Stimulated activated naive CD8-positive, alpha-beta T cell treated with anti-CD3 and anti-CD28 coated beads, Interleukin-15, amount 100 ng/mL, for 72 hours (primary cell): ENCODE data around the gene KRT33A.
"Not testable (repeated sequence)": the region's sequence is repeated elsewhere in the genome, so short reads cannot be mapped to it uniquely, and the experiment has no call there.

ENCODE experiments used
- ATAC-seq: fragments of 150-1000 bp; cut with Tn5 transposase; 2 replicates; pipeline ENCODE4 v1.10.0; 2021; ENCODE audit warnings: mild to moderate bottlenecking, moderate library complexity
- DNase-seq, 2 donors: peaks; one replicate each; pipeline ENCODE4 v3.0.0; 2021 to 2022
- H3K27ac Mint-ChIP-seq, 2 donors: one replicate each; pipeline ENCODE4 v1.8.0; 2022; ENCODE audit warnings: mild to moderate bottlenecking in 2 of 2, mixed read lengths in 2 of 2, moderate library complexity in 2 of 2
- H3K27me3 Mint-ChIP-seq: one replicate; pipeline ENCODE4 v1.8.0; 2022; ENCODE audit warnings: mixed read lengths
- H3K4me1 Mint-ChIP-seq: one replicate; pipeline ENCODE4 v1.8.0; 2022; ENCODE audit warnings: mild to moderate bottlenecking, mixed read lengths
- H3K4me3 Mint-ChIP-seq, 2 donors: one replicate each; pipeline ENCODE4 v1.8.0; 2022; ENCODE audit warnings: mild to moderate bottlenecking in 2 of 2, mixed read lengths in 2 of 2, moderate library complexity in 1 of 2
- H3K9me3 Mint-ChIP-seq, 2 donors: one replicate each; pipeline ENCODE4 v1.8.0; 2022; ENCODE audit warnings: mixed read lengths in 2 of 2

The KRT33A gene

DNA sequence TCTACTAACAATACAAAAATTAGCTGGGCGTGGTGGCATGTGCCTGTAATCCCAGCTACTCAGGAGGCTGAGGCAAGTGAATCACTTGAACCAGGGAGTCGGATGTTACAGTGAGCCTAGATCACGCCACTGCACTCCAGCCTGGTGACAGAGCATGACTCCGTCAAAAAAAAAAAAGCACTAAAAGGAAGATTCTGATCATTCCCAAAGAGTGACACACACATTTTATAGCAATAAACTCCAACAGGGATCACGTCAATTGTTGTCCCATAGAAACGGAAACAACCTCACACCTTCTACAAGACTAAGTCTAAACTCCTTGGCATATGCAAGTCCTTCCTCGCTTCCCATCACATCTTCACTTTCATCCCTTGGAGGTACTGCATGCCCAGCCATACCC lies 29.5 kb upstream of the KRT33A start:
- not testable (repeated sequence) for H3K27ac Mint-ChIP-seq, H3K27me3 Mint-ChIP-seq, H3K4me1 Mint-ChIP-seq, H3K9me3 Mint-ChIP-seq, ATAC-seq, H3K4me3 Mint-ChIP-seq, DNase-seq

DNA sequence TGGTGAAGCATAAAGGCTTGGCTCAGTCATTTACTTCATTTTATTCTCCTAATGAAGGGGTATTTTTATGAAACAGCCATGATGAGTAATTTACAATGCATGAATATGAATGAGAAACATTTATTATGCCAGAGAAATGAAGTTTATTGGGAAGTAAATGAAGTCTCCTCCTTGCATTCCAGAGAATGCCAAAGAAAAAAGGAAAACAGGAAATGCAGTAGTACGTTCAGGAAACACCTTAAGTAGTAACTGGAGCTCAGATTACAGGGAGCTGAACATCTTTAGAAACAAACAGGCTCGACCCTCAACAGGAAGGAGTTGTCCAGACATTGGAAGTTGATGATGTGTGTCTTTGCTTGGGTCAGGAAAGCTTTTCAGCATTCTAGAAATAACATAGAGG lies 26.9 kb upstream of the KRT33A start:
- H3K9me3 Mint-ChIP-seq, result peaks cover 5 to 7% of the 10 kb centered on the region in 2 donors
- no peak overlapping the region for H3K27ac Mint-ChIP-seq
- ATAC-seq (no peak), DNase-seq (no peak)
- no peaks in the 10 kb centered on the region for H3K27me3 Mint-ChIP-seq
- no peak overlapping the region for H3K4me3 Mint-ChIP-seq
- H3K4me1 Mint-ChIP-seq, result peaks cover 5% of the 10 kb centered on the region

DNA sequence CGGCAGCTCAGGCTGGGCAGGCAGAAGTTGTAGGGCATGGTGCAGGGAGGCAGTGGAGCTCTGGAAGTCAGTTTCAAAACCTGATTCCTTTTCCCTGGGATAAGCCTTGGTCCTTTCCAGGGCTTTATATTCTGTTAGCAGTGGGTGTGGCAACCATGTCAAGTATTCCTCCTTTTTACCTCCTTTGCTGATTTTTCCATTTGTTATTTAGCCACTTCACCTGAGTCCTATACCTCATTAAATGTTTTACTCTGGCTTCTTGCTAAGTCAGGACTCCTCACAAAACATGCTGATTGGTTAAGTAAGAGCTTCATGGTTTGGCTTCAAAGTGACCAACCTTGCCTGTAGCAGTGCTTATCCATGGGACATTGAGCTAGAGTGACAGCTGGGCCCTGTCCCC lies 19.1 kb upstream of the KRT33A start, which contains the start of gene KRT33B:
TSS of gene KRT33B (minus strand) at position 101 of the 400 bp plus-strand sequence. CDS start at position 38, 63 bp downstream.
- Mint-ChIP-seq H3K27ac (no peak within 1 kb of the TSS), H3K9me3 (peaks cover 5 to 7% of the 10 kb centered on the region in 2 donors), H3K4me1 (no peaks in the 10 kb centered on the region), H3K27me3 (no peaks in the 10 kb centered on the region), H3K4me3 (no peak within 1 kb of the TSS)
- no peak for DNase-seq
- ATAC-seq, result no peak

DNA sequence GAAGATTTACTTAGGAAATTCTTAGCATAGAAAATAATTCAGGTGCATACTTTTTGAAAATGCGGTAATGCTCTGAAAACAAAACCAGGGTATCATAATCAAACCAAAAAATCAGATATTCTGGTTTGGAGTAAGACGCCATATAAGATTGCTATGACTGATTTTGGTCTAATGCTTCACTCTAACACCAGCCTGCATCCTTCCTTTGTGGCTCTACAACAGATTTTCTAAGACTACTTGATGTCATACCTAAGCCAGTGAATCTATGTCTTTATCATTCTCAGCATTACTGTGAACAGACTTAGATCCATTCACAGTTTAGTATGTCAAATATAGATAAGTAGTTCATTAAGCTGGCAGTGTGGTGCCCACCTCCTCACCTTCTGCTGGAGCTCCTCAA lies 18.4 kb upstream of the KRT33A start:
- Mint-ChIP-seq H3K27ac (no peak overlapping the region), H3K4me1 (no peaks in the 10 kb centered on the region), H3K27me3 (no peaks in the 10 kb centered on the region), H3K9me3 (peaks cover 0 to under 1% of the 10 kb centered on the region in 2 donors), H3K4me3 (no peak overlapping the region)
- DNase-seq, result no peak
- no peak for ATAC-seq

DNA sequence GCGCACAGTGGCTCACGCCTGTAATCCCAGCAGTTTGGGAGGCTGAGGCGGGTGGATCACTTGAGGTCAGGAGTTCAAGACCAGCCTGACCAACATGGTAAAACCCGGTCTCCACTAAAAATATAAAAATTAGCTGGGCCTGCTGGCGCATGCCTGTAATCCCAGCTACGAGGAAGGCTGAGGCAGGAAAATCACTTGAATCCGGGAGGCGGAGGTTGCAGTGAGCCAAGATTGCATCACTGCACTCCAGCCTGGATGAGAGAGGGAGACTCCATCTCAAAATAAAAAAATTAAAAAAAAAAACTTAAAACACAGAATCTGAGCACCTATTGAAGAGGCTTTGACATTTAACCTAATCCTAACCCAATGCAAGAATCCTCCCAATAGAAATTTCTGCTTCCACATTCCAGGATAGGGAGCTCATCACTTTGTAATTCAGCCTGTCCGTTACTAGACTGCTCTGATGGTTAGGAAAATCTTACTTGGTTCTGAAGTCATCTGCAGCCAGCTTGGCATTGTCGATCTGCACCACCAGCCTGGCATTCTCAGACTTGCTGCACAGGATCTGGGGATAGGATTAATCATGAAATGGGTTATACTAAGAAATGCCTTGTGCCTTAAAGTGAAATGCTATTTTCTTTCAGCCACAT lies 16.9 kb upstream of the KRT33A start:
- ATAC-seq (no peak), DNase-seq (no peak)
- no peak overlapping the region for H3K4me3 Mint-ChIP-seq
- H3K4me1 Mint-ChIP-seq, result no peaks in the 10 kb centered on the region
- H3K9me3 Mint-ChIP-seq, result no peaks in the 10 kb centered on the region
- no peaks in the 10 kb centered on the region for H3K27me3 Mint-ChIP-seq
- no peak overlapping the region for H3K27ac Mint-ChIP-seq

DNA sequence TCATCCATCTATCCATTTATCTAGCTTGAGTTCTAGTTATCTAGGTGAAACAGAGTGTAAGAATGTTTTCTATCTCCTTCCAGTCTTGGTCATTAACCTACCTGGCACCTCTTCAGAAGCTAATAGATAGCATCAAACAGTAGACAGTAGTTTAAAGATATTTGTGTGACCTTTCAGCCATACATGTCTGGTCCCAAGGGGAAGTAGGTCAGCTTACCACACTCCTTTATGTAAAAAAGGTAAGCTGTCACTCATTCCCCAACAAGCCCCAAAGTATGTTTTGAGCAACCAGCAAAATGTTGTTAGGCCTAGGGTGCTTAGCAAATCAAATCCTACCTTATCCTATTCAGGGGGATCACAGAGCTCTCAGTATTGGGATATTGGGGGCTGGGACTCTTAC lies 15.4 kb upstream of the KRT33A start:
- no peaks in the 10 kb centered on the region for H3K4me1 Mint-ChIP-seq
- no peak for ATAC-seq

DNA sequence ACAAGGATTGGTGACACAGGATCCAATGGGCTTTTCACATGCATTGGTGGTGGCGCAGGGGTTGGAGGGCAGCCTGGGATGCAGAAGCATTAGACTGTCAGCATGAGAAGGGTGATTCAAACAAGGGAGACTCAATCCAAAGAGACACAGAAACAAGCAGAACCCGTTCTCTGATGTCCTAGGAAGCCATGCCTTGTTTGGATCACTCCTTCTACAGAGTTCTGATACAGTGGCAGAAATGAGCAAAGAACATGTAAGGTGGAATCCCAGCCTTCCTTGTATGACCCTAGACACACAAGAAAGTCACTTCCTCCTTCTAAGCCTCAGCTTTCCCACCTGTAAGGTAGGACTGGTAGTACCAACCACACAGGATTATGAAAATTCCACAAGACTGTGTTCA lies 13.3 kb upstream of the KRT33A start:
- DNase-seq, result no peak
- no peaks in the 10 kb centered on the region for H3K4me1 Mint-ChIP-seq
- no peak for ATAC-seq
- no peaks in the 10 kb centered on the region for H3K27me3 Mint-ChIP-seq
- no peaks in the 10 kb centered on the region for H3K9me3 Mint-ChIP-seq
- no peak overlapping the region for H3K4me3 Mint-ChIP-seq
- no peak overlapping the region for H3K27ac Mint-ChIP-seq

More for the DNA sequence above, 15.4 kb upstream of the KRT33A start:
- H3K27ac Mint-ChIP-seq, result no peak overlapping the region
- no peaks in the 10 kb centered on the region for H3K9me3 Mint-ChIP-seq
- H3K4me3 Mint-ChIP-seq, result no peak overlapping the region
- no peaks in the 10 kb centered on the region for H3K27me3 Mint-ChIP-seq
- DNase-seq, result no peak

DNA sequence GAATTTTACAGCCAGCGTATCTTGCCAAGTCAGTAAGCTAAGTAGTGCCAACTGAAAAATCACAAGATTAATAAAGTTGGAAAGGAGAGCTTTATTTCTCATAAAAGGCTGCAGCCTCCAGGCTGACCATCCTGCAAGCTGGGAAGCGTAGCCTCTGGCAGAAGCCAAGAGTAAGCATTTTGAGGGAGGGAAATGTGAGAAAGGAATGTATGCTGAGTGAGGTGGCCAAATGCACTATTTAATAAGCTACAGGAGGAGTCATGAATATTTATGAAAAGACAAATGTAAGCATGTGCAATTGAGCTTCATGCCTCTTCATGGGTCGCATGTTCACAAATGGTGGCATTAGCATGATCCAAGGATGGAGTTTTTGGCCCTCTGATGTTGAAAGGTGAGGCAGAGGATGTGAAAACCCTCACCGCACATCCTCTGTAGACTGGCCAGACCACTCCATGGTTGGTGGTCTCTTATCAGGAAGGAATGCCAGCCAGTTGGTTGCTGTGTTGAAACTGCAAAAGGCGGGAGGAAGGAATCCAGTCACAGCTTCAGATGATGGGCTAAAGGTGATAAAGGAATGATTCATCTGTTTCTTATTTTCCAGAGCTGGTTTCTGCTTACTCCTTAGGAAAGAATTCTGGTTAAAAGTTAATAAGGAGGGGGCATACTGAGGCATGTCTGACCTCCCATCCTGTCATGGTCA lies 9.8 kb upstream of the KRT33A start:
- no peaks in the 10 kb centered on the region for H3K4me1 Mint-ChIP-seq
- no peak overlapping the region for H3K4me3 Mint-ChIP-seq
- peaks cover 0 to 5% of the 10 kb centered on the region in 2 donors for H3K9me3 Mint-ChIP-seq
- ATAC-seq (no peak), DNase-seq (no peak)
- H3K27ac Mint-ChIP-seq, result no peak overlapping the region
- H3K27me3 Mint-ChIP-seq, result no peaks in the 10 kb centered on the region

DNA sequence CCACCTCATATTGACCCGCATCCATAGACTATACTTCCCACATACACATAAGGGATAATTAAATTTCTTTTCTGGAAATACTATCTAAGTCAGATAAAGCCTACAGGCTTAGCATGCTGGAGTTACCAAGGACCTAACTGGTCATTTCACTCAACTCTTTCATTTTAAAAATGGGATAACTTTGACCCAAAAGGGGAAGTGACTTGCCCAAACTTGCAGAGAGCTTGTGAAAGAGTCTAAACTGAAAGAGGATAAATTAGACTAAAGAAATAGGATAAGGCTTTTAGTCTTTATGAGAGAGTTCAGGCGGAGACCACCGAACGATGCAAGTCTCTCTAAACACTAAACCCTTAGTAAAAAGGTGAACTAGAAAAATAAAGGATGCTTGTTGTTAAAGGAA lies 3.9 kb upstream of the KRT33A start:
- Mint-ChIP-seq H3K9me3 (peaks cover 0 to 12% of the 10 kb centered on the region in 2 donors), H3K4me1 (peaks cover 6% of the 10 kb centered on the region), H3K27ac (no peak overlapping the region), H3K27me3 (no peaks in the 10 kb centered on the region), H3K4me3 (no peak overlapping the region)
- ATAC-seq (no peak), DNase-seq (no peak)

DNA sequence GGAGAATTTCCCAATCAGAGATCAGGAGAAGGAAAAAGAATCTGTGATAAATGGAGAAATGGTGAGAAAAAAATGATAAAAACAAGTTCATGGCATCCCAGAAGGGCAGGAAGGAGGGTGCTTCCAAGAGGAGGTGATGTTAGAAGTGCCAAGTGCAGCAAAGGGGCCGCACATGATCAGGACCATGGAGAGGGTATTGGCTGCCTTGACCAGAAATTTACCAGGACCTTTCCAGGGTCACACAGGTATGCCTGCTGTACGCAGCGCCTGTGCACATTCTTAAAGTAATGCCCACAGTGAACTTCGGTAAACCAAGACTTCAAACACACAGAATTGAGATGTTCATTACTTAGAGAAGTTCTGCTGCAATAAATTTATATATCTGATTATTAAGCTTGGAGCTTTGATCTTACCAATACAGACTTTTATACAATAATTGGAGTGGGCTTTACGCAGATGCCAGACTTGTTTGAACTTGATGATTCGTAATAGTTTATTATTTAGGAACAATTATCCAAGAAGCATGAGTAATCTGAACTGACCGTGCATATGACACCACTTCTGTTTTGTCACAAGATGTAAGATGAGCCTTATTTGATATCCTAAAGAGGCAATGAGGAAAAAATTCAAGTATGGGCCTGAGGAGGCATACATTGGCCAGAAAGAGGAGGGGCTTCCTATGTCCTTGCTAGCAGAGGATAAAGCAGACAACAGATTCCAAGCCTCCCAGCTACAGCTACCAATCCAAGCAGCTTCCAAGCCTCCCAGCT lies 2.2 kb upstream of the KRT33A start:
- Mint-ChIP-seq H3K4me3 (no peak overlapping the region), H3K27me3 (no peaks in the 10 kb centered on the region), H3K27ac (no peak overlapping the region), H3K9me3 (peaks cover 0 to 12% of the 10 kb centered on the region in 2 donors), H3K4me1 (peaks cover 6% of the 10 kb centered on the region)
- DNase-seq (no peak), ATAC-seq (no peak)

DNA sequence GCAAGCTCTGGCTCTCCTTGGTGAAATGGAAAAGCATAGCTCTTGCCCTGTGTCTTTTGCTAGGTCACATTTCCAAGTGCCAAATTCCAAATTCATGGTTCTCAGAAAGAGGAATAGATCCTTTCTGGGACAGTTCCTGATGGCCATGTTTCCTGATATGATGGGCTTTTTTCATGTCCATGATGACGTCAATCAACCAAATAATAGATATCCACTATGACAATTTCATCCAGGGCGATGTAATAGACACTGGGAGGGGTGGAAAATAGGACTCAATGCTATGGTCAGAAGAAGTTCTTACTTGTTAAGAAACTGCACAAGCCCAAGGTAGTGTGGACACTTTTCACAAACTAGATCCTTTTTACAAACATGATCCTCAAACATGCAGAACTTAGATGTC lies 549 bp upstream of the KRT33A start:
- Mint-ChIP-seq H3K27ac (no peak overlapping the region), H3K4me3 (no peak overlapping the region), H3K27me3 (no peaks in the 10 kb centered on the region), H3K9me3 (peaks cover 0 to 10% of the 10 kb centered on the region in 2 donors), H3K4me1 (peaks cover 6% of the 10 kb centered on the region)
- no peak for ATAC-seq
- no peak for DNase-seq

DNA sequence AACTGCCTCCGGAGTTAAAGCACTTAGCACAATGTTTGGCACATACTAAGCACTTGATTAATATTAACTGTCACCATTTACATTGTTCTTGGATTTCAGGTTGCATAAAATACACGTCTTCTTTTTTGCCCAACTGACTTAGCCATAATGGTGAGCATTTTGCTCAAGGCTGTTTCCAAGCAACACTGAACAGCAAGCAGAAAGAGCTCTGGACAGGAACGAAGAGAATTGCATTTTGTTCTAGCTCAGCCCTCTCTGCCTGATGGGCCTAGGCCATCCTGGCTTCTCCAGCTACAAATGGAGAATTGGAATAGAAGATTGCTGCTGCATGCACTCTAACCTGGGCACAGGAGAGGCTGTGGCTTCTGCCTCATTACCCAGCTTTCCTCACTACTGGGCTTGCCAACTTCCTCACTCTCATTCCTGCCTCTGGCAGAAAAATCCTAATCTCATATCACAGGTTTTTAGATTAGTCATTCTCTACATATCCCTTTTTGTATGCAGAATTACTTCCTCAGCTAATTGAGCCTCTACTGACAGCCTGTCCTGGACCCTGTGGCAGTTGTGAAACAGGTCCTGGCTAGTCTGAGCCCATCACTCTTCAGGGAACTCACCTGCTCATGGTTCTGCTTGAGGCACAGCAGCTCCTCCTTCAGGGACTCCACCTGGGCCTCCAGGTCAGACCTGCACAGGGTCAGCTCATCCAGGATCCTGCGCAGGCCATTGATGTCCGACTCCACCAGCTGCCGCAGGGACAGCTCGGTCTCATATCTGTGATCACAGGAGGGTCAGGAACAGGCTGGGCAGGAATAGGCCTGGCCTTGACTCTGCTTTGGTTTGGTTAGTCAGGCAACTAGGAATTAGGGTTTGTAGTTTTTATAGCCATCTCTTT lies 2.5 kb downstream of the KRT33A start:
- DNase-seq, result no peak
- H3K27ac Mint-ChIP-seq, result no peak overlapping the region
- peaks cover 4 to 11% of the 10 kb centered on the region in 2 donors for H3K9me3 Mint-ChIP-seq
- peaks cover 10% of the 10 kb centered on the region for H3K4me1 Mint-ChIP-seq
- H3K4me3 Mint-ChIP-seq, result no peak overlapping the region
- ATAC-seq, result no peak
- no peaks in the 10 kb centered on the region for H3K27me3 Mint-ChIP-seq

DNA sequence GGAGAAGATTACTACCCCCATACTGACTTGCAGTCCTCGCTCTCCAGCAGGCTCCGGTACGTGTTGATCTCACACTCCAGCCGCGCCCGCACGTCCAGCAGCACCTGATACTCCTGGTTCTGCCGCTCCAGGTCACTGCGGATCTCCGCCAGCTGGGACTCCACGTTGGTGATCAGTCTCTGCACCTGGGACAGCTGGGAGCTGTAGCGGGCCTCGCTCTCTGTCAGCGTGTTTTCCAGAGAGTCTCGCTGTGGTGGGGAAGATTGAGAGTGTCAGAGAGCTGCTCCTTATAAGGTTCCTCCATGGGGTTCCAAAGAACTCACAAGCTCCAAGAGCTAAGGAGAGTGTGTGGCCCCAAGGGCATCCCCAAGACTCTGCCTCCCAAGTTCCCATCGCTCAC lies 4.2 kb downstream of the KRT33A start:
- DNase-seq, ATAC-seq, H3K4me3 Mint-ChIP-seq, H3K27me3 Mint-ChIP-seq, H3K27ac Mint-ChIP-seq: not testable (repeated sequence)
- Mint-ChIP-seq H3K4me1 (peaks cover 14% of the 10 kb centered on the region), H3K9me3 (peaks cover 8 to 11% of the 10 kb centered on the region in 2 donors)

DNA sequence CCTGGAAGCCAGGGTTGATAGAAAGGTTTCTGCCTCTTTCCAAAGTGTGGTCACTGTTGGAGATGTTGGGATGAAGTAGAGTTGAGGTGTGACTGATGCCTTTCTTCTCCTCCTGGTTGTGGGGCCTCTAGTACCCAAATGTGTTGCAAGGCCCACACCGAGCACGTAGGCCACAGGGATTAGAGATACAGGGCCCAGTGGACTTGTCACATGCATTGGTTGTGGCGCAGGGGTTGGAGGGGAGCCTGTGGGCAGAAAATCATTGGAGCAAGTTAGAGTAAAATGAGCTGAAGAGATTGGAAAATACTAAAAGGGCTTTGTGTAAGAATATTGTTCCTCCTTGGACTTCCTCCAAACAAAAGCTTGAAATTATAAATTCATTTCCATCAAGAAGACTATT lies 4.6 kb downstream of the KRT33A start:
- Mint-ChIP-seq H3K27me3 (no peaks in the 10 kb centered on the region), H3K9me3 (peaks cover 8 to 11% of the 10 kb centered on the region in 2 donors), H3K4me3 (no peak overlapping the region), H3K4me1 (peaks cover 17% of the 10 kb centered on the region), H3K27ac (no peak overlapping the region)
- ATAC-seq, result no peak
- DNase-seq, result no peak

DNA sequence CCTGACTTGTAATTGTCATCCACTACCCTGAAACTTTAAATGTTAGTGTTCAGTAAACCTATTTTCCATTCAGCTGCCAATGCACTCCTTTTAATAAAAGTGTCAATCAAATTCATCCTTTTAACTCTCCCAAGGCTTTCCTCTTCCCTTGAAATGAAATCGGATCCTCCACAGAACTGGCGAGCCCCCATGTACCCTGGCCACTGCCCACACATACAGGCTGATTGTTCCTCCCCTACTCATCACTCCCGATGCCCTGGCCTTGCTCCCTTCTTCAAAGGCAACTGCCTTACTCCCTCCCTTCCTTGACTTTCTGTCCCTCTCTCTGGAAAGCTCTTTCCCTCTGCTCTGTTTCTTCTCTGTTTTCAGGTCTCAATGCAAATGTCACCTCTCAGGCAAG lies 7.6 kb downstream of the KRT33A start:
- Mint-ChIP-seq H3K27me3 (no peaks in the 10 kb centered on the region), H3K27ac (no peak overlapping the region), H3K4me3 (no peak overlapping the region), H3K4me1 (peaks cover 43% of the 10 kb centered on the region), H3K9me3 (peaks cover 8 to 11% of the 10 kb centered on the region in 2 donors)
- DNase-seq (no peak), ATAC-seq (no peak)
